HepG2 (cell line): ENCODE data around the gene AKR1A1. TPM values are rescaled to one million over a fixed set of nuclear protein-coding genes. Genes with fewer than 3 reads are reported as not detected.

Experiments used
- BRD4 ChIP-seq: sonication (generic); formaldehyde crosslinking; IDR thresholded peaks from 2 replicates; pipeline ENCODE4 v1.4.0; 2020; ENCODE audit warnings: missing genetic modification reagents
- CENPT ChIP-seq: sonication (generic); formaldehyde crosslinking; IDR thresholded peaks from 2 replicates; pipeline ENCODE4 v1.8.0; 2022; ENCODE audit warnings: low read depth, mild to moderate bottlenecking, moderate library complexity, missing genetic modification reagents
- EEA1 ChIP-seq: sonication (generic); formaldehyde crosslinking; IDR thresholded peaks from 2 replicates; pipeline ENCODE4 v1.5.1; 2020; ENCODE audit warnings: mild to moderate bottlenecking, missing genetic modification reagents, borderline replicate concordance
- GATAD1 ChIP-seq: IDR thresholded peaks from 2 replicates; pipeline ENCODE4 v1.6.1; 2016; ENCODE audit warnings: missing genetic modification reagents, missing compliant biosample characterization
- HDAC1 ChIP-seq: sonication (generic); formaldehyde crosslinking; IDR thresholded peaks from 2 replicates; pipeline ENCODE4 v1.5.1; 2020; ENCODE audit warnings: mild to moderate bottlenecking, missing genetic modification reagents
- HES4 ChIP-seq: sonication (generic); formaldehyde crosslinking; IDR thresholded peaks from 2 replicates; pipeline ENCODE4 v1.9.0; 2021; ENCODE audit warnings: mild to moderate bottlenecking, missing genetic modification reagents, borderline replicate concordance
- HNRNPL ChIP-seq: fragments of 200-400 bp; formaldehyde crosslinking; IDR thresholded peaks from 2 replicates; pipeline ENCODE4 v1.6.1; 2017; ENCODE audit warnings: mild to moderate bottlenecking, low read depth, low read length
- KLF13 ChIP-seq: sonication (generic); formaldehyde crosslinking; IDR thresholded peaks from 2 replicates; pipeline ENCODE4 v1.4.0; 2020; ENCODE audit warnings: mild to moderate bottlenecking, missing genetic modification reagents
- NFKB2 ChIP-seq: sonication (generic); formaldehyde crosslinking; IDR thresholded peaks from 2 replicates; pipeline ENCODE4 v1.4.0; 2020; ENCODE audit warnings: missing genetic modification reagents, borderline replicate concordance
- PHF5A ChIP-seq: IDR thresholded peaks from one replicate; pipeline ENCODE4 v1.6.1; 2018; ENCODE audit warnings: low read depth, missing genetic modification reagents; ENCODE audit not compliant: unreplicated experiment
- TCF7 ChIP-seq: sonication (generic); IDR thresholded peaks from 2 replicates; pipeline ENCODE4 v1.6.1; 2016; ENCODE audit warnings: antibody characterized with exemption, low read depth
- ZFP62 ChIP-seq: sonication (generic); formaldehyde crosslinking; IDR thresholded peaks from 2 replicates; pipeline ENCODE4 v1.4.0; 2020; ENCODE audit warnings: missing genetic modification reagents
- ZMYM2 ChIP-seq: sonication (generic); formaldehyde crosslinking; IDR thresholded peaks from 2 replicates; pipeline ENCODE4 v1.8.0; 2022; ENCODE audit warnings: mild to moderate bottlenecking, missing genetic modification reagents
- ZNF235 ChIP-seq: sonication (generic); formaldehyde crosslinking; IDR thresholded peaks from 2 replicates; pipeline ENCODE4 v1.8.1; 2023; ENCODE audit warnings: mild to moderate bottlenecking, missing genetic modification reagents, borderline replicate concordance
- ZSCAN30 ChIP-seq: sonication (generic); formaldehyde crosslinking; IDR thresholded peaks from 2 replicates; pipeline ENCODE4 v1.5.0; 2020; ENCODE audit warnings: mild to moderate bottlenecking, missing genetic modification reagents
- polyA plus RNA-seq, 8 experiments: library from polyadenylated mRNA; depleted of rRNA in 3 of 8; stranded (reverse) in 7 of 8; unstranded in 1 of 8; fragments of >200 nt; fragmentation: Illumina TruSeq in 4 of 8; extraction: Trizol in 4 of 8; gene quantifications; 2 replicates each; pipeline versions ENCODE4 v1.2.1 to v1.2.3, GENCODE V29; 2011 to 2016; ENCODE audit warnings: low read depth in 4 of 8, missing spikeins in 1 of 8, mixed read lengths in 1 of 8; ENCODE audit not compliant: insufficient read depth in 1 of 8
- total RNA-seq, 5 experiments: library from RNA; depleted of rRNA; stranded (reverse); fragments of >200 nt; fragmentation: Illumina TruSeq; extraction: Trizol; gene quantifications; 2 replicates each; pipeline ENCODE4 v1.2.3, GENCODE V29; 2016; ENCODE audit warnings: low read depth in 1 of 5
- TF ChIP-seq, protein P1 (sequence below): sonication (generic); formaldehyde crosslinking; IDR thresholded peaks from 2 replicates; pipeline ENCODE4 v1.8.1; 2022; ENCODE audit warnings: low read depth, mild to moderate bottlenecking, missing genetic modification reagents
- TF ChIP-seq, protein P2 (sequence below): sonication (generic); formaldehyde crosslinking; IDR thresholded peaks from 2 replicates; pipeline ENCODE4 v1.9.0; 2022; ENCODE audit warnings: low read depth, missing genetic modification reagents
- TF ChIP-seq, protein P3 (sequence below): sonication (generic); formaldehyde crosslinking; IDR thresholded peaks from 2 replicates; pipeline ENCODE4 v1.5.1; 2020; ENCODE audit warnings: mild to moderate bottlenecking, missing genetic modification reagents, borderline replicate concordance
- TF ChIP-seq, protein P4 (sequence below): sonication (generic); formaldehyde crosslinking; IDR thresholded peaks from 2 replicates; pipeline ENCODE4 v1.4.0; 2020; ENCODE audit warnings: mild to moderate bottlenecking, missing genetic modification reagents

AKR1A1 gene
- total and polyA plus RNA-seq, 2 of the 13 experiments (the other 11 are each of a cell fraction or from before 2014, with no cell fraction given): 181 to 217 TPM

DNA sequence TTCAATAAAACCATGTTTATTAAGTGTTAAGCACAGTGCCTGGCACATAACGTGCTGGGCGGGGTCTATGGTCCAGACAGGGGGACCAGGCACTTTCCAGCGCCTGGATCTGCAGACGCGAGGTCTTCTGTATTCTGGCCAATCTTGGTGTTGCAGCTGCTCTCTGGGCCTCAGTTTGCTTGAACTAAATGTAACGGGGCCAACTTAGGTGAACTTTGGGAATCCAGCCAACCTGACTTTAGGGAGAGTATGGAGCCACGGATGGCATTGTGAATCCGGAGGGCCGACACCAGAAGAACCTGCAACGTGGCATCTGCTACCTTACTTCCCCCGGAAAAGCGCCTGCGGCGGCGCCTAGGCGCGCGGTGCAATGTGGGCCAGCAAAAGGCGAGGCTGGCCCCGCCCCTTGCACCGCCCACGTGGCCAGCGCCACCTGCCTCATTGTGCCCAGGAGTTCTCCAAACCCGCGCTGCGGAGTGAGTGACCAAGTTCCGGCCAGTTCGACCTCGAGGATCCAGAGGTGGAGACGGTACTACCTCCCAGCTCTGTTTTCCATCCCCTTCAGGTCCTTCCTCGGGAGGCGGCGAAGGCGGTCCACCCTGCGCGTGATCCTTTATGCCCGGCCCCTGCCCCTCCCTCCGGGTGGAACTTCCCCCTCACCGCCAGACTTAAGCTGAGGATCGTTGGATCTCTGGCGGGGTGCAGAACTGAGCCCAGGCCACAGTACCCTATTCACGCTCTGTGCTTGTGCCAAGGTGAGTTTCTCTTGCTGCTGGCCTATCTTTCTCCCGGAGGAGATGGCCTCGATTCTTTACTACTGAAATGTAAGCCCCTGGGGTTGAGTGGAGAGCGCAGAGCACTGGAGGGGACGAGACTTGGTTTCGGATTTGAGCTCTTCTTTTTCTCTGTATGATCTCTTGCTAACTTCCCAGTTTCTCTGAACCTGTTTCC is at the start of gene AKR1A1 (continued):
- TF ChIP-seq, protein P1, sequence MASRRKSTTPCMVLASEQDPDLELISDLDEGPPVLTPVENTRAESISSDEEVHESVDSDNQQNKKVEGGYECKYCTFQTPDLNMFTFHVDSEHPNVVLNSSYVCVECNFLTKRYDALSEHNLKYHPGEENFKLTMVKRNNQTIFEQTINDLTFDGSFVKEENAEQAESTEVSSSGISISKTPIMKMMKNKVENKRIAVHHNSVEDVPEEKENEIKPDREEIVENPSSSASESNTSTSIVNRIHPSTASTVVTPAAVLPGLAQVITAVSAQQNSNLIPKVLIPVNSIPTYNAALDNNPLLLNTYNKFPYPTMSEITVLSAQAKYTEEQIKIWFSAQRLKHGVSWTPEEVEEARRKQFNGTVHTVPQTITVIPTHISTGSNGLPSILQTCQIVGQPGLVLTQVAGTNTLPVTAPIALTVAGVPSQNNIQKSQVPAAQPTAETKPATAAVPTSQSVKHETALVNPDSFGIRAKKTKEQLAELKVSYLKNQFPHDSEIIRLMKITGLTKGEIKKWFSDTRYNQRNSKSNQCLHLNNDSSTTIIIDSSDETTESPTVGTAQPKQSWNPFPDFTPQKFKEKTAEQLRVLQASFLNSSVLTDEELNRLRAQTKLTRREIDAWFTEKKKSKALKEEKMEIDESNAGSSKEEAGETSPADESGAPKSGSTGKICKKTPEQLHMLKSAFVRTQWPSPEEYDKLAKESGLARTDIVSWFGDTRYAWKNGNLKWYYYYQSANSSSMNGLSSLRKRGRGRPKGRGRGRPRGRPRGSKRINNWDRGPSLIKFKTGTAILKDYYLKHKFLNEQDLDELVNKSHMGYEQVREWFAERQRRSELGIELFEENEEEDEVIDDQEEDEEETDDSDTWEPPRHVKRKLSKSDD (CRISPR knock-in tag): peak; percentile 79
- TF ChIP-seq PHF5A (CRISPR knock-in tag) (no peak), HDAC1 (CRISPR knock-in tag) (peak; percentile 83), HNRNPL (peak; percentile 75; the same call in 1 of the 2 replicates), ZMYM2 (CRISPR knock-in tag) (no peak), TCF7 (no peak), KLF13 (no peak), NFKB2 (CRISPR knock-in tag) (peak; percentile 94; the same call in 1 of the 2 replicates), HES4 (no peak; the same call in 1 of the 2 replicates), CENPT (CRISPR knock-in tag) (peak; percentile 86; the same call in 1 of the 2 replicates), ZFP62 (CRISPR knock-in tag) (no peak), BRD4 (peak; percentile 92), EEA1 (CRISPR knock-in tag) (0 out of 2 replicates have a peak, but pooled peaks have one; percentile 66), ZSCAN30 (CRISPR knock-in tag) (no peak), GATAD1 (peak; percentile 78), ZNF235 (CRISPR knock-in tag) (0 out of 2 replicates have a peak, but pooled peaks have one; percentile 74)
- TF ChIP-seq, protein P2, sequence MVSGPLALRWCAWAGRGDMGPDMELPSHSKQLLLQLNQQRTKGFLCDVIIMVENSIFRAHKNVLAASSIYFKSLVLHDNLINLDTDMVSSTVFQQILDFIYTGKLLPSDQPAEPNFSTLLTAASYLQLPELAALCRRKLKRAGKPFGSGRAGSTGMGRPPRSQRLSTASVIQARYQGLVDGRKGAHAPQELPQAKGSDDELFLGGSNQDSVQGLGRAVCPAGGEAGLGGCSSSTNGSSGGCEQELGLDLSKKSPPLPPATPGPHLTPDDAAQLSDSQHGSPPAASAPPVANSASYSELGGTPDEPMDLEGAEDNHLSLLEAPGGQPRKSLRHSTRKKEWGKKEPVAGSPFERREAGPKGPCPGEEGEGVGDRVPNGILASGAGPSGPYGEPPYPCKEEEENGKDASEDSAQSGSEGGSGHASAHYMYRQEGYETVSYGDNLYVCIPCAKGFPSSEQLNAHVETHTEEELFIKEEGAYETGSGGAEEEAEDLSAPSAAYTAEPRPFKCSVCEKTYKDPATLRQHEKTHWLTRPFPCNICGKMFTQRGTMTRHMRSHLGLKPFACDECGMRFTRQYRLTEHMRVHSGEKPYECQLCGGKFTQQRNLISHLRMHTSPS (CRISPR knock-in tag): peak; percentile 87
- TF ChIP-seq, protein P3, sequence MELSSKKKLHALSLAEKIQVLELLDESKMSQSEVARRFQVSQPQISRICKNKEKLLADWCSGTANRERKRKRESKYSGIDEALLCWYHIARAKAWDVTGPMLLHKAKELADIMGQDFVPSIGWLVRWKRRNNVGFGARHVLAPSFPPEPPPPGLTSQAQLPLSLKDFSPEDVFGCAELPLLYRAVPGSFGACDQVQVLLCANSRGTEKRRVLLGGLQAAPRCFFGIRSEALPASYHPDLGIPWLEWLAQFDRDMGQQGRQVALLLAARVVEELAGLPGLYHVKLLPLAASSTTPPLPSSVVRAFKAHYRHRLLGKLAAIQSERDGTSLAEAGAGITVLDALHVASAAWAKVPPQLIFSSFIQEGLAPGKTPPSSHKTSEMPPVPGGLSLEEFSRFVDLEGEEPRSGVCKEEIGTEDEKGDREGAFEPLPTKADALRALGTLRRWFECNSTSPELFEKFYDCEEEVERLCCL: no peak
- TF ChIP-seq, protein P4, sequence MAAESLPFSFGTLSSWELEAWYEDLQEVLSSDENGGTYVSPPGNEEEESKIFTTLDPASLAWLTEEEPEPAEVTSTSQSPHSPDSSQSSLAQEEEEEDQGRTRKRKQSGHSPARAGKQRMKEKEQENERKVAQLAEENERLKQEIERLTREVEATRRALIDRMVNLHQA (CRISPR knock-in tag): no peak
